GM04503 (cell line): ENCODE results near the gene URB1.
"Not testable (repeated sequence)": the region's sequence is repeated elsewhere in the genome, so short reads cannot be mapped to it uniquely, and the experiment has no call there.

Source experiments
- DNase-seq: peaks from one replicate; pipeline ENCODE4 v3.0.0-alpha.2; 2012; ENCODE audit warnings: low read depth

The URB1 gene

DNA sequence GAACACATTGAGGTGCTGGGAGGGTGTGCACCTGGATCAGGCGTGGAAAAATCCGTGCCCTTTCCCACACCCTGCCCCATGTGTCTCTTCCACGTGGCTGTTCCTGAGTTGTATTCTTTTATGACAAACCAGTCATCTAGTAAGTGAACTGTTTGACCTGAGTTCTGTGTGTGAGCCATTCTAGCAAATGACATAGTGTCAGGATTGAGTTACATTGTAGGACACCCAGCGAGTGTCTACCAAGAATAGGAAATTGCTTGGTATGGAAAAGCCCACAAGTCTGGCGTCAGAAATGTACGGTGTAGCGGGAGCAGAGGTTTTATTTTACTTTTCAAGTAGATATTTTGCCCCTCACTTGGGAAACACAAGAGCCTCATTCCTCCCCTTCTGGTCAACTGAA is 95.4 kb downstream of the URB1 start:
- no peak for DNase-seq

DNA sequence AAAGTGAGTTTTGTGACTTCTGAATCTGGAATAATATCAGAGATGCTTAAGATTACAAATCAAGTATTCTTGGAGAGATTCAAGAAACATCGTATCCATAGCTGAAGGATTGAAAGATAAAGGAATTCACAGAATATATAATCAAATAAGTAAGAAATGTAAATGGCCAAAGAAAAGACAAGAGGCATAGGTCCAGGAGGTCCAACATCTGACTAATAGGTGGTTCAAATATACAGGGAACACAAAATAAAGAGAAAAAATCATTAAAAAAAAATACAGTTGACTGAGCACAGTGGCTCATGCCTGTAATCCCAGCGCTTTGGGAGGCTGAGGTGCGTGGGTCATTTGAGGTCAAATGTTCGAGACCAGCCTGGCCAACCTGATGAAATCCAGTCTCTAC is 107.3 kb downstream of the URB1 start:
- no peak for DNase-seq

DNA sequence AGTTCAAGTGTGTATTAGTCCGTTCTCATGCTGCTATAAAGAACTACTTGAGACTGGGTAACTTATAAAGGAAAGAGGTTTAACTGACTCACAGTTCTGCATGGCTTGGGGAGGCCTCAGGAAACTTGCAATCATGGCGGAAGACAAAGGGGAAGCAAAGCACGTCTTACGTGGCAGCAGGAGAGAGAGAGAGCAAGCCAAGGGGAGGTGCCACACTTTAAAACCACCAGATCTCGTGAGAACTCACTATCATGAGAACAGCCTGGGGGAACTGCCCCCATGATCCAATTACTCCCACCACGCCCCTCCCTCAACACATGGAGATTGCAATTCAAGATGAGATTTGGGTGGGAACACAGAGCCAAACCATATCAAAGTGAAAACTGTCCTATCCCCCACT is 109.8 kb downstream of the URB1 start:
- no peak for DNase-seq

DNA sequence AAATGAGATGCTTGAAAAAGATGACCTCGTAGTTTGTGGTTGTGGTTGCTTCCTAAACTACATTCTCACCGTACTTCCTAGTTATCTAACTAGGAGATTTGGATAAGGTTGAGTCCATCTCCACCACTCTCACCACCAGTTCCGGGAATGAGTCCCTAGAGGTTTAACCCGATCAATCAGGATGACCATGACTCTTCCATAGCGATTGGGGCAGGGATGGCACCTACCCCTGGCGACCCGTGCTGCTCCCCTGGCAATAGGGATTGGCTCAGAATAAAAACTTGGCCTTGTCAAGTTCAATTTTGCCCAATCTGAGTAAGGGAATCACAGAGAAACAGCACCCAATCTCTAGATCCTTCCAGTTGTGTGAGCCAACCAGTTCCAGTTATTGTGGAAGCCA is 111.3 kb downstream of the URB1 start:
- DNase-seq = no peak

DNA sequence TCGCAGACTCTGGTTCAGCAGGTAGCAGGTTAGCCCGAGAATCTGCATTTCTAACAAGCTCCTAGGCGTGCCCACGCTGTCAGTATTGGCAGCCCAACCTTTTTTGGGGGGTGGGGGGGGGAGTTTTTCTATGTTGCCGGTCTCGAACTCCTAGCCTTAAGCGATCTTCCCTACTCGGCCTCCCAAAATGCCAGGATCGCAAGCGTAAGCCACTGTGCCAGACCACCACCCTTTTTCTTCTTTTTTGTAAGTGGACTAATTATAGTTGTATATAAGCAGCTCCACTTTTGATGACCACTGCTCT is 113.5 kb downstream of the URB1 start:
- DNase-seq = no peak

GRCh38 chr21:32278518-32279376 is 114.1 kb downstream of the URB1 start, which contains the start of gene MIS18A:
Gene MIS18A, minus strand, starts transcription at chr21:32279049. Its CDS starts 35 bp downstream, at chr21:32279014.
- peak; percentile 68 for DNase-seq

DNA sequence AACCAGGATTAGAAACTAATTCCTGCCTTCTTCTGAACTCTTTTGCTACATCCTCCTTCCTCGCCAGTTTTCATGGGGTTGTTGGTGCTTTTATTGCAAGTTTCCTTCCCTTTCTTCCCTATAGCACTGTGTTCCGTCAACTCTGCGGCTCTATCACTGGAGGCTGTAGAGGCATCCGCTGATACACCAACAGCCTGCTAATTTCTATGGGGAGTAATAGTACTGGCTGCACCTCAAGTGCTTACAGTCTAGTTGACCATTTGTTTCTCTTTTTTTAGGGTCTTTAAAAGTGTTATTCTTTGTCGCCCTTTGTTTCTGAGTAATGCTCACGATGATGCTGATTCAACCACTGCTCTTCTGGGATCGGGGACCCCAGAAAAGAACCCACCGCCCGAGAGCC is 114.7 kb downstream of the URB1 start:
- no peak for DNase-seq

- DNase-seq = no peak
Measured at GRCh38 chr21:32276671-32277070, 116.1 kb downstream of the URB1 start.

GRCh38 chr21:32270748-32271147 is 122.1 kb downstream of the URB1 start:
- no peak for DNase-seq

DNA sequence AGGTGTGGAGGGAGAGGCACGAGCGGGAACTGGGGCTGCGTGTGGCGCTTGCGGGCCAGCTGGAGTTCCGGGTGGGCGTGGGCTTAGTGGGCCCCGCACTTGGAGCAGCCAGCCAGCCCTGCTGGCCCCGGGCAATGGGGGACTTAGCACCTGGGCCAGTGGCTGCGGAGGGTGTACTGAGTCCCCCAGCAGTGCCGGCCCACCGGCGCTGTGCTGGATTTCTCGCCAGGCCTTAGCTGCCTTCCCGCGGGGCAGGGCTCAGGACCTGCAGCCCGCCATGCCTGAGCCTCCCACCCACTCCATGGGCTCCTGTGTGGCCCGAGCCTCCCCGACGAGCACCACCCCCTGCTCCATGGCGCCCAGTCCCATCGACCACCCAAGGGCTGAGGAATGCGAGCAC is 127.5 kb downstream of the URB1 start:
- not testable (repeated sequence) for DNase-seq

GRCh38 chr21:32261929-32262328 is 130.9 kb downstream of the URB1 start:
- DNase-seq = no peak
